Muscle of arm (tissue), 12 donors: ENCODE measurements around the gene MVD. TPM values are rescaled to one million over a fixed set of nuclear protein-coding genes. Genes with fewer than 3 reads are reported as not detected.

ENCODE experiments used
- DNase-seq: peaks from one replicate; pipeline ENCODE4 v3.0.0-alpha.2; 2013
- polyA plus RNA-seq, 12 donors: library from polyadenylated mRNA; unstranded; fragments of 120-200 nt; gene quantifications; one replicate each; pipeline ENCODE4 v1.2.1, GENCODE V29; 2013; ENCODE audit not compliant: insufficient read length in 12 of 12

MVD gene
- polyA plus RNA-seq, 12 donors, result 18.2 to 35.2 (median 24.3) TPM; not detected in 1

DNA sequence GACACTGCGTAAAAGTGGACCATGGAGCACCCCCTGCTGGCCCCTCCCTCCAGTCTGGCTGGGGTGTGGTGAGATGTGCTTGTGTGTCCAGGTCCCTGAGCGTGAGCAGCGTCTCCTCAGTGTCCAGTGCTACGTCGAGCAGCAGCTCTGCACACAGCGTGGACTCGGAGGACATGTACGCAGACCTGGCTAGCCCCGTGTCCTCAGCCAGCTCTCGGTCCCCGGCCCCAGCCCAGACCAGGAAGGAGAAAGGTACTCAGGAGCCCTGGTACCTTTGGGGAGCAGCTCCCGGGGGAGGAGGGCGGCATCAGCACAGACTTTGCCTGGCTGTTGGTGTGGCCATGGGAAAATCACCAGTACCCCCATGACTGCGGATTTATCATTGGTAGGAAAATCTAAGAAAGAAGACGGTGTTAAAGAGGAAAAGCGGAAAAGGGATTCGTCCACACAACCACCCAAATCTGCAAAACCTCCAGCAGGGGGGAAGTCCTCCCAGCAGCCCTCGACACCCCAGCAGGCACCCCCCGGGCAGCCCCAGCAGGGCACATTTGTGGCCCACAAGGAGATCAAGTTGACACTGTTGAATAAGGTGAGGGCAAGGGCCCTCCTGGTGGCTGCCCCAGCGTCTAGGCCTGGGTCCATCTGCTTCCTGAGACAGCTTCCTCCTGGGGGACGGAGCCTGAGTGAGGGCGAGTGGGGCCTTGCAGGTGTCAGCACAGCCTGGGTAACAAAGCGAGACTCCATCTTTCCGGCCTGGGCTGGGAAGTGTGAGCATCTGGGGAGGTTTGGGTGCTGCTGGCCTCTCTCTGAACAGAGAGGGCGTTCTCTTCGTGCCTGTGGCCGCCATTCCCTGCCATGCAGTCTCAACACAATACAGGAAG lies 35.1 kb downstream of the MVD start:
- DNase-seq, result no peak

DNA sequence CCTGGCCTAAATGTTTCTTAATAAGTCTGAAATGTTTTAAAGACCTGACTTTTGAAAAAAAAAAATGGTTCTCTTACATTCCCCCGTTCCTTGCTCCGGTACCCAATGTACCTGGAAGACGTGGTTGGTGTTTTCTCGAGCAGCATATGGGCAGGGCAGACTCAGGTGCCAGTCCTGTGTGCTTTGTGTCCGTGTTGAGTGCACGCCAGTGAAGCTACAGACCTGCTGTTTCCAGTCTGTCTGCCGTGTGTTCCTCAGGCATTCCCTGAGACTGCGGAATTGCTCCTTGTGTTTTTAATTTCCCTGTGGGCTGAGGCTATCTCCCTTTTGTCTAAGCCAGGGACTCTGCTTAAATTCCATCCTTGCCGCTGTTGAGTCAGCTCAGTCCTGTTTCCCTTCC lies 36.2 kb downstream of the MVD start:
- DNase-seq, result no peak

DNA sequence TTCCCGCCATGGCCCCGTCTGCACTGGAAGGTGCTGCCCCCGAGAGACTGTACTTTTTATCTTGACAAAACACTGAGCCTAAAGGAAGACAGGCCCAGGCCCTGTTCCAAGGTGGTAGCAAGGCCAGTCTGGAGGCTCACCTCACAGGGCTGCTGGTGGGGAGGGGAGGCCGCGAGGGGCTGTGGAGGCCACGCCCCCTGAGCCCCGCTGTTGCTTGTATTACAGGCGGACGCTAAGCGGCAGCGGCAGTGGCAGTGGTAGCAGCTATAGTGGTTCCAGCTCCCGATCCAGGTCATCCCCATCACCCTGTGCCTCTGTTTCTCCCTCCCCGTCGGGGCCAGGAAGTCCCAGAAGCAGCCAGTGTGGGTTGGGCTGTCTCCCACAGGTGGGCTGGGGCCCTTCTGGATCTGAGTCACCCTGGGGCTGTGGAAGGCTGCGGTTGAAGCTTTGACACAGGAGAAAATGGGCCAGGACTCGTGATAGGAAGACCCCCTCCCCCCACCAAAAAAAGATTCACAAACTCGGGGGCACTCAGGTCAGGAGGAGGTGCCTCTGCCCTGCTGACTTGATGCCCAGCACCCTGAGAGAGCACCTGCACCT lies 37.8 kb downstream of the MVD start:
- DNase-seq, result no peak

DNA sequence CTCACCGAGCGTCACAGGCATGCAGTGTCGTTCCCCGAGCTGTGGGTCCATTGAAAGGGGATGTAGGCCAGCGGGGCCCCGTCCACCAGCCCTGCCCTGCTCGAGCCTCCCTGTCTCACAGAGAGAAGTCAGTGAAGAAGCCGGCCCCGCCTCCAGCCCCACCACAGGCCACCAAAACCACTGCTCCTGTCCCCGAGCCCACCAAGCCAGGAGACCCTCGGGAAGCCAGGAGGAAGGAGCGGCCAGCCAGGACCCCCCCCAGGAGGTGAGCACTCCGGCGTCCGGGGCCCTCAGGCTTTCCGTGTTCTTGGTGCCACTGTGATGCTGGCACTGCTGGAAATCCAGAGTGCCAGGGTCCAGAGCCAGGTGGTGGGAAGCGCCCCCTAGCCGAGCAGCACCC lies 38.4 kb downstream of the MVD start:
- DNase-seq, result no peak

DNA sequence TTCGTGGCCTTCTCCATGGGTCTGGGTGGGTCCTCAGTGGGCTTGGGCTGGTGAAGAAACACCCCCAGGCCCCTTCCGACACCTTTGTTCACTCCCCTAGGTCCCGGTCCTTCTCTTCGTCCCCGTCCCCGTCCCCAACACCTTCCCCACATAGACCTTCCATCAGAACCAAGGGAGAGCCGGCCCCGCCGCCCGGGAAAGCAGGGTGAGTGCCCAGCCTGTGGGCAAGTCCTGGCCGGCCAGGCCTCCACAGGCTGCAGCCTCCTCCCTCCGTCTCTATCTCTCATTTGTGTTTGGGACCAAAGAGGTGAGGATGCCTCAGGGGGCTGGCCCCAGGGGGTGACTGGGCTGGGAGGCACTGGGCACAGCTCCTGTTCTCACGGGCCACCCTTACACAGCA lies 39.0 kb downstream of the MVD start:
- no peak for DNase-seq

DNA sequence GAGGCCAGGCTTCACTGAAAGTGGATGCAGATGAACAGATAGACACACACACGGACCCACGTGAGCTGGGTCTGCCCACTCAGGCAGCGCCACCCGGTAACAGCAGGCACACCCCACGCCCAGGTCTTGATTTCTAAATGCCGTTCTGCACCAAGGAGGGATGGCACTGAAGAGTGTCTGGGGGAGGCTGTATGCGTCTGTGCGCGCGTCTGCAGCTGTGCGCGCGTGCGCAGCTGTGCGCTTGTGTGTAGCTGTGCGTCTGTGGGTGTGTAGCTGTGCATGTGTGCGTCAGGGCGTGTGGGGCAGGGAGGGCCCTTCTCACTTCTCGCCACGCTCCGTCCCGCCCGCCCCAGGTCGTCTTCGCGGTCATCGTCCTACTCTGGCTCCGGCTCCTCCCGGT lies 40.0 kb downstream of the MVD start:
- no peak for DNase-seq

DNA sequence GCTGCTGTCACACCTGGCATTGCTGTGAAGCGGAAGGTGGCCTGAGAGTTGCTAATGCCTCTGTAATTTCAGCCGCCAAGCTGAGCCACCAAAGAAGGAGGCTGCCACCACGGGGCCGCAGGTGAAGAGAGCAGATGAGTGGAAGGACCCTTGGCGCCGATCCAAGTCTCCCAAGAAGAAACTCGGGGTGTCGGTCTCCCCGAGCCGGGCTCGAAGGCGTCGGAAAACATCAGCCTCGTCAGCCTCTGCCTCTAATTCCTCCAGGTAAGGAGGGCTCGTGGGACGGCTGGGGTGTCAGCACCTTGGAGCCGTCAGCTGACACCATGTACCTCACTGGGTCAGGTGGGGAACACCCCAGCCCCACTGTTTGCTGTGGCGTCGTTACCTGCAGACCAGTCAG lies 40.8 kb downstream of the MVD start:
- no peak for DNase-seq

DNA sequence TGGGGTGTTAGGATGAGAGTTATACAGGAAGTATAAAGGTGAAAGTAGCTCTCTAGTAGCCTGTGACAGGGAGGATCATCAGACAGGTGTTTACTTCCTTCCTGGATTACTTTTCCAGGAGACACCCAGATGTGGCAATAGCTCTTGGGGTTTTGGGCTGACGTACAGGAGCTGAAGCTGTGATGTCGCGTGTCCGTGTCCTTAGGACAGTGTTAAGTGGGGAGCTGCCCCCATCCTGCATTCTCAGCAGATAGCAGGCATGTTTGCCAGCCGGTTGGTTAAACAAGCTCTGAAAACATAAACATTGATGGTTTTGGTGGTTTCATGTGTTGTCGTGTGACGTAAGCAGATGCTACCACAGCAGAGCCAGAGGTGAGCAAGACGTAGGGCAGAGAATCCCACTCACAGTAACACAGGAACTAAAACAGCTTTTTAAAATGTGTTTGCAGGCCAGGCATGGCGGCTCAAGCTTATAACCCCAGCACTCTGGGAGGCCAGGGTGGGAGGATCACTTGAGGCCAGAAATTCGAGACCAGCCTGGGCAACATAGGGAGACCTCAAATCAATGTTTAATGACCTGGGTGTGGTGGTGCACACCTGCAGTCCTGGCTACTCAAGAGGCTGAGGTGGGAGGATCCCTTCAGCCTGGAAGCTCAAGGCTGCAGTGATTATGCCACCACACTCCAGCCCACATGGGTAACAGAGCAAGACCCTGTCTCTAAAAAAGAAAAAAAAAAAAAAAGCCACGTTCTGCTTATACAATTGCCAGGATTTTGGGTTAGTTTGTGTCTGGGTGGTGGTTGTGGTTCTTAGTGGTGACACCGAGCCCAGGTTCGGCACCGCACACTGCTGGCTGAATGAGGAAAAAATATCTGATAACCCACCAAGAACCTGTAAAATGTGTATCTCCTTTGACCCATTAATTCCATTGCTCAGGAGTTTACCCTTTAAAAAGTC lies 42.8 kb downstream of the MVD start:
- no peak for DNase-seq

DNA sequence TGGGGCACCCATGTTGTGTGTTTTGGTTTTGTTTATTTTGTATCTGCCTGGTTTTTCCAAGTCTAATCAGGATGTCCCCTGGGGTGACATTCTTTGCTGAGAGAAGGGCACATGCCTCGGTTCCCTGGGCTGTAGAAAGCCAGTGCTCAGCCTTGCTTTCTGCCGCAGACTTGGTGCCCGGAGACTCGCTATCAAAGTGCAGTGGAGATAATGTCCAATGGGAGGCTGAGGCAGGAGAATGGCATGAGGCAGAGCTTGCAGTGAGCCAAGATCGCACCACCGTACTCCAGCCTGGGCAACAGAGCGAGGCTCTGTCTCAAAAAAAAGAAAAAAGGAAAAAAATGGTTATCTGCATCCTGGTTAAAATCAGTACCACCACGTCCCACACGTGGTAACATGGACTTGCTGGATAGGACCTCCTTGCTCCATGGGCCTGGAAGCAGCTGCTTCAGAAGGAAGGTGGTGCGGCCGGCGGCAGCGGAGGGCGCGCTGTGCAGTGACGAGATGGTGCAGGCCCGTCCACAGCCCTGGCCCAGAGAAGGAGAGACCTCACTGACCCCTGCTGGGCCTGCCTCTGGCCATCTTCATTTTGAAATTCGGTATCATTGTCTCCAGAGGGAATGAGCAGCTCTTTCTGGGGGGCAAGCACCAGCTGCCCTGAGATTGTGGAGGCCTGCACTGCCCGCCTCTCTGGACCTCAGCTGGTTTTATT lies 43.8 kb downstream of the MVD start:
- DNase-seq, result no peak

DNA sequence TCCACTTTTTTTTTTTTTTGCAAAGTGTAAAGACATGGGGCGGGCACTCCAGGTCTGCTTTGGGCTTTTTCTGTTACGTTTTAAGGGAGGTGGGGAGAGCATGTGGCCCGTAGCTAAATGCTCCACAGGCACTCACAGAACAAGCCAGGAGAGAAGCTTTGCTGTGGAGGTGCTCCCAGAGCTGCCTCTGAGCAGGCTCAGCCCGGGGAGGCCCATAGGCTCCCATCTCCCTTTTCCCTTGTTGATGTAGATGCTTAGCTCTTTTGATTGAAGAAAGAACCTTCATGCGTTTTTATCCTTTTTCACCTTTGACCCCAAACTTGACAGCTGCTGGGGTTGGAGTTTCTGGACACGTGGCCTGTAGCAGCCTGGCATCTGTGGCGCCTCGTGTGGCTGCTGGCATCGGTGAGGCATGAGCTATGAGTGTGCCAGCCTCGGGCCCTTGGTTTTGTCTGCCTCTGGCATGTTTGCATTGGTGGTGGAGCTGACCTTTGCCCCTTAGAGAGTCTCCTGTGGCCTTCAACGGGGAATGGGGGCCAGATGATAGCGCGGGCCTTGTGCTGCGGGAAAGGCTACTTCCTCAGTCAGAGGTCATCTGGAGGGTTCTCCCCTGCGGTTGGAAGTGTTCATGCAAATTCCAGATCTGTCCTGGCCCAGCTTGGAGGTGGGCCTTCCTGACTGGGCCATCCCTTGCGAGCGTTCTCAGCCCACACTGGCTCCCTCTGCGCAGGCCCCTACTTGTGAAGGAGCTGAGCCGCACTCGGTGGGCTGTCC lies 44.5 kb downstream of the MVD start:
- no peak for DNase-seq

DNA sequence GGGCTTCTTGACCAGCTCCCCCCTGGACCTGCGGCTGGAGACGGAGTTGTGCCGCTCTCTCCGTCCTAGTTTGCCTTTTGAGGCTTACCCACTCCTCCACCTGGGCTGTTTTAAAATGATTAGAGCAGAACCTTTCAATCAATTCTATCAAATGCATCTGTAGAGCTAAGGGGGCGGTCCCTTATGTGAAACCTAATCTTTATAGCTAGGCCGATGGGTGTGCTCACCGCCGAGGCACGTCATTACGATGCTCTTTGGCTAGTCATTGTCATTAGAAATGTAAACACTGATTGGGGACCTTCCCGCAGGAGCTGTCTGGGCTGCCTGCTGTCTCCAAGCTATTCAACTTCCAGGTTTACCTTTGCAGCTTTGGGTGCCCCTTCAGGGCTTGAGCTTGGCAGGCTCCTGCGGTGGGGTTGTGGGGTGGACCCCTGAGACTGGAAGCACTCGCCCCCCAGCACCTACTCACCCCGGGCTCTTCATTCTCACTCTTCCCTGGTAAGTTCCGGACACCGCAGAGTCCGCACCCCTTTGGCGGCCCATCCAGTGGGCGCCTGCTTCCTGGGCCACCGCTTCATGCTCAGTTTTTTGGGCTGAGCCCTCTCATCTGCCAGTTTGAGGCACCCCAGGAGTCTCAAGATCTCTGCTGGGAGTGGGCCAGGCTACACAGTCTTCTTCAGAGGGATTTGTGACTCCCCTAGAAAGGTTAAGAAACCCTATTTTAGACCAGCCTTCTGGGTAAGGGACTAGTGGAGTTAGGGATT lies 45.4 kb downstream of the MVD start:
- DNase-seq, result no peak

DNA sequence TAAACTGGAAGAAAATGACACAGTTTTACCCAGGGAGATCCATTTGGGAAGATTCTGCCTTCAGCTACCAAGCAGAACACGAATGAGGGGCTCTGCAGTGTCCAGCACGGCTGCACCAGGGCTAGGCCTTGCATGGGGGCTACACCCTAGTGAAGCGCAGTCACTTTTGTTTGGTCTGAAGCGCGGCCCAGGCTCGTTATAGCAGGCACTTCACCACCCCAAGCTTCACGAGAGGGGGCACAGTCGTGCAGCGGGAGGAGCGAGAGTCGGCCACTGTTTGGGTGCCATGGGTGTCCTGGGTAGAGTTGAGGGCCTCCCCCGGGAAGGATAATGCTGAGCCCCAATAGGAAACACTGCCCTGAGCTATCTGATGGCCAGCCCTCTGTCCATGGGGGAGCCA lies 46.2 kb downstream of the MVD start:
- no peak for DNase-seq

DNA sequence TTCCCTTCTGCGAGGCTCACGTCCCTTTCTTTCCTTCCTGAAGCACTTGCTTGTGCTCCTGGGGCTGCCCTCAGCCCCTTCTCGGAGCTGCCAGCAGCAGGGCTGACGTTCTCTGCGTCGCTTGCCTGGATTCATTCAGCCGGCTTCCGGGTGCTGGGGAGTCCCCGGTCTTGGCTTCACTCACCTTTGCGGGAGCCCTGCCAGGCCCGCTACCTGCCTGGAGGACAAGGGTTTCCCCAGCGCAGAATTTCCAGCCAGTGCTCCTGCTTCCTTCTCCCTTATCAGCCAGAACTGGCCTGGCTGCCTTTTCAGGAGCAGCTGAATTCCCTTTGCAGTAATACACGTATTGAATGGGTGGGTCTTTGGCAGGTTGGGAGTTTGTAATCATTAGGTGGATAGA lies 46.6 kb downstream of the MVD start:
- no peak for DNase-seq

DNA sequence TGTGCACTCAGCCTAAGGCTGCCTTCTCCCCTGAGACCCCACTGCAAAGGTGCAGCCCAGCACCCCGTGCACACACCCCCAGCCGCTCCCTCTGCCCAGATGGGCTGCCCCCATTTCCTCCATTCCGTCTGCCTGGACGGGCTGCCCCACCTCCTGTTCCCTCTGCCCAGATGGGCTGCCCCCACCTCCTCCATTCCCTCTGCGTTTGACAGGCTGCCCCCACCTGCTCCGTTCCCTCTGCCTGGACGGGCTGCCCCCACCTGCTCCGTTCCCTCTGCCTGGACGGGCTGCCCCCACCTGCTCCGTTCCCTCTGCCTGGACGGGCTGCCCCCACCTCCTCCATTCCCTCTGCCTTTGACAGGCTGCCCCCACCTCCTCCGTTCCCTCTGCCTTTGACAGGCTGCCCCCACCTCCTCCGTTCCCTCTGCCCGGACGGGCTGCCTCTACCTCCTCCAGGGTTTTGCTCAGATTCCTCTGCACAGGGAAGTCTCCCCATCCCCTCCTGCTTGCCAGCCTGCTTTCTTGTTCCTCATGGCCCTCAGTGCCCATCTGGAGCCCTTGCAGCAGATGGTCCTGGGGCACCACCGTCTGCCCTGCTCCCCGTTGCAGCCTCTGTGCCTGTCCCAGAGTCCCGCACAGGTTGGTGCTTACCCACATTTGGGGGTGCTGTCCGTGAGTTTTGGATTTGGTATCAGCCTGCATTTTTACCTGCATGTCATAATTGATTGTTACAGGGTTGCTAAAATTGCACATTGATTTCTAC lies 47.9 kb downstream of the MVD start:
- no peak for DNase-seq

DNA sequence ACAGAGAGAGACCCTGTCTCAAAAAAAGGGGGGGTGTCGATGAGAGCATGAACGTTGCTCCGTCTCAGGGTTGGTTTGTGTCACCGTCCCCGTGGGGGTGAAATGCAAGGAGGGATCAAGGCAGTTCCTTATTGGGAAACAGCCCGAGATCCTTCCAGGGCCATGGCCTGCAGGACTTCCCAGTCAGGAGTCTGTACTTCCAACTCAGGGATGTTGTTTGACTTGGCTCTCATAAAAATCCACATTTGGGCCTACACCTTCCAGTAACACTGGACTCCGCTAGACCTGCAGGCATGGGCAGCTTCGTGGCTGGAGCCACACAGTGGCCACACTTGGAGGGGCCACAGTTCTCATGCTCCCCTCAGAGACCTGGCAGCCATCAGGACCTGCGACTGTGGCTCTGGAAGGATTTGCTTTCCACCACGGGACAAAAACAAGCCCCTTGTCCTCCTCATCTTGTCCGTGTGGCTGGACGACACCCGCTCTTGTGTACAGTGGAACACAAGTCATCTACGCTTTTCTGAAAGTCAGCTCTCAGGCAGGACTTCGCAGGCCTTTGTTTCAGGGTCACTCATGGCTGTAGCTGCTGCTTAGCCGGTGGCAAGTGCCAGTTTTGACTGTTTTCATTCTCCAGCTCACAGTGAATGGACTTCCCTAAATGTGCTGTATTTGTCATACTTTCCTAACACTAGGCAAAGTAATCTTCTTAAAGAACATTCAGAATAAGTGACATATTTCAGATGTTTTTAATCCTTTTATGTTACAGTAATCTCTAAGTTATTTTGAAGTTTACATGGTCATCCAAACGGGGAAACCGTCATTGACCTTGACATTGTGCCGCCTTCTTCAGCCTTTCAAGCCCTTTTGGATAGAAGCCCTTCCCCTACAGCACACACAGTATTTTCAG lies 48.7 kb downstream of the MVD start:
- no peak for DNase-seq

DNA sequence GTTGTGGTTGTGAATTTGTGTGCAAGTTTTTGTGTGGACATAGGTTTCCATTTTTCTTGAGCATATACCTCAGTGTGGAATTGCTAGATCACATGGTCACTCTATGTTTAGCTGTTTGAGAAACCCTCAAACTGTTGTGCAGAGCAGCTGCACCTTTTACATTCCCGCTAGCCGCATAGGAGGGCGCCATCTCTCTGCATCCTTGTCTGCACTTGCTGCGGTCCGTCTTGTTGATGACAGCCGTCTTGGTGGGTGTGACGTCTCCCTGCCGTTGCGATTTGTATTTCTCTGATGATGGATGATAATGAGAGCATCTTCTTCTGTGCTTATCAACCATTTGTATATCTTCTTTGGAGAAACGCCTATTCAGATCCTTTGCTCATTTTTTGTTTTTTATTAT lies 49.6 kb downstream of the MVD start:
- DNase-seq, result no peak

DNA sequence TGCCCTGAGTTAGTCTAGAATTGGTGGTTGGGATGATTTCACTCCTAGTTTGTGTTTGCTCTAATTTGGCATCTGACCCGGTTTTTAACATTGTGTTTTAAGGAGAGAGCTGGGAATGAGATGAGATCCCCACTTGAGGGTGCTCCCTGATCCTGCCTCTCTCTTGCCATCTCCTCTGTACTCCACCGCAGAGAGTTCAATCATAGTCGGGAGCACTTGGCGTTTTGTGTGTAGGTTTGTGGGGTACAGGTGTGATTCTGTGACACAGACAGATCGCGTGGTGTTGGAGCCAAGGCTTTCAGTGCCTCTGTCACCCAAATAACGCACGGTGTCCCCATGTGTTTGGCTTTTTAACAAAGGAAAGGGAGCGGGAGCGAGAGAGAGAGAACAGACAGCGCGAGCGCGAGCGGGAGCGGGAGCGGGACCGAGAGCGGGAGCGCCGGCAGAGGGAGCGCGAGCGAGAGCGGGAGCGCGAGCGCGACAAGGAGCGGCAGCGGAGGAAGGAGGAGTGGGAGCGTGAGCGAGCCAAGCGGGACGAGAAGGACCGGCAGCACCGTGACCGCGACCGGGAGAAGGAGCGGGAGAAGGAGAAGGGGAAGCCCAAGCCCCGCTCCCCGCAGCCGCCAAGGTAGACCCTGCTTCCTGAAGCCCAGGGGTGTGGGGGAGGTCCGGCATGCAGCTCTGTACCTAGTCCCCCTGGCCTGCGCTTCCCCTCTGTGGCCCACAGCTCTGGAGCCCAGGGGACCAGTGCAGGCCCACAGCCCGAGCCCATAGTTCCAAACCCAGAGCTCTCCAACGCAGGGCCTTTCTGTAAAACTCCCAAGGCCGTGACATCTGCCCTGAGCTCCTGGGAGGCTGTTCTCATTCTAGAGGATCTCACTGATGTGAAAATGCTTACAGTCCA lies 51.7 kb downstream of the MVD start:
- DNase-seq, result no peak
